Activated CD8-positive, alpha-beta memory T cell treated with anti-CD3 and anti-CD28 coated beads, Interleukin-2, amount 10 ng/mL, durations not matched to agents 7 days and 5 days (primary cell): ENCODE results near the gene TUBB4B. TPM values are rescaled to one million over a fixed set of nuclear protein-coding genes. Genes with fewer than 3 reads are reported as not detected.
A peak's percentile ranks its signal among the peaks of the same experiment; 100 is the strongest.

Experiments used
- ATAC-seq: fragments of 150-1000 bp; cut with Tn5 transposase; one replicate; pipeline ENCODE4 v1.10.0; 2021; ENCODE audit warnings: moderate library complexity
- CTCF ChIA-PET: fragments of 350-600 bp; sonication (Branson Sonifier 250); formaldehyde crosslinking; loops from one replicate; lab custom pipeline; 2021; ENCODE audit warnings: antibody characterized with exemption; lab: Charles Lee
- DNase-seq: peaks from one replicate; pipeline ENCODE4 v3.0.0-alpha.2; 2020
- H3K27ac Mint-ChIP-seq: one replicate; pipeline ENCODE4 v1.8.0; 2021; ENCODE audit warnings: mild to moderate bottlenecking, mixed read lengths
- H3K27me3 Mint-ChIP-seq: one replicate; pipeline ENCODE4 v1.8.0; 2021; ENCODE audit warnings: mixed read lengths
- H3K36me3 Mint-ChIP-seq: one replicate; pipeline ENCODE4 v1.8.0; 2021; ENCODE audit warnings: mild to moderate bottlenecking, mixed read lengths
- H3K4me1 Mint-ChIP-seq: one replicate; pipeline ENCODE4 v1.8.0; 2021; ENCODE audit warnings: mixed read lengths
- H3K4me3 Mint-ChIP-seq: one replicate; pipeline ENCODE4 v1.8.0; 2021; ENCODE audit warnings: mild to moderate bottlenecking, moderate library complexity, mixed read lengths
- H3K9me3 Mint-ChIP-seq: one replicate; pipeline ENCODE4 v1.8.0; 2022; ENCODE audit warnings: low read depth, mixed read lengths
- total RNA-seq, 2 experiments: library from RNA; stranded (reverse); gene quantifications; one replicate each; pipeline ENCODE4 v1.2.3, GENCODE V29; 2021

TUBB4B gene
- total RNA-seq, 2 experiments from 2014 or later: 353 to 375 TPM

- Mint-ChIP-seq H3K36me3 (peaks cover 12% of the 10 kb centered on the region), H3K27ac (no peak overlapping the region), H3K9me3 (no peaks in the 10 kb centered on the region), H3K27me3 (no peaks in the 10 kb centered on the region), H3K4me1 (peaks cover 17% of the 10 kb centered on the region), H3K4me3 (no peak overlapping the region)
- CTCF ChIA-PET: interaction anchor here (5.2 kb wide), 1 partner anchor 11 kb away, joined by 23 read pairs; no protein-coding TSS in a partner anchor
- no peak for ATAC-seq
- DNase-seq: no peak
These were observed 6.2 kb downstream of the TUBB4B start for GRCh38 chr9:137247135-137247915.

- Mint-ChIP-seq H3K27ac (no peak overlapping the region), H3K36me3 (peaks cover 7% of the 10 kb centered on the region), H3K4me1 (peaks cover 12% of the 10 kb centered on the region), H3K4me3 (no peak overlapping the region), H3K9me3 (no peaks in the 10 kb centered on the region), H3K27me3 (no peaks in the 10 kb centered on the region)
- ATAC-seq (no peak), DNase-seq (no peak)
- CTCF ChIA-PET: interaction anchor here (5.2 kb wide), 1 partner anchor 11 kb away, joined by 23 read pairs; no protein-coding TSS in a partner anchor
These were observed 6.8 kb downstream of the TUBB4B start for GRCh38 chr9:137247916-137248175.

- ATAC-seq (no peak), DNase-seq (no peak)
- no peak overlapping the region for H3K27ac Mint-ChIP-seq
- no peak overlapping the region for H3K4me3 Mint-ChIP-seq
- no peaks in the 10 kb centered on the region for H3K9me3 Mint-ChIP-seq
- CTCF ChIA-PET: interaction anchor here (1.2 kb wide), 1 partner anchor 12 kb away, joined by 5 read pairs; no protein-coding TSS in a partner anchor
- no peaks in the 10 kb centered on the region for H3K36me3 Mint-ChIP-seq
- peaks cover 4% of the 10 kb centered on the region for H3K4me1 Mint-ChIP-seq
- H3K27me3 Mint-ChIP-seq: no peaks in the 10 kb centered on the region
These were observed 9.5 kb downstream of the TUBB4B start for GRCh38 chr9:137250329-137251193.

GRCh38 chr9:137251194-137251461, 10.0 kb downstream of the TUBB4B start, which contains the start of gene STPG3:
Gene STPG3 (plus strand): TSS chr9:137251286. CDS start chr9:137251287, 1 bp downstream.
- H3K36me3 Mint-ChIP-seq: no peaks in the 10 kb centered on the region
- H3K27me3 Mint-ChIP-seq: no peaks in the 10 kb centered on the region
- H3K4me3 Mint-ChIP-seq: no peak within 1 kb of the TSS
- H3K4me1 Mint-ChIP-seq: peaks cover 7% of the 10 kb centered on the region
- ATAC-seq: no peak
- no peak for DNase-seq
- no peaks in the 10 kb centered on the region for H3K9me3 Mint-ChIP-seq
- H3K27ac Mint-ChIP-seq: no peak within 1 kb of the TSS
- CTCF ChIA-PET: interaction anchor here (1.2 kb wide), 1 partner anchor 13 kb away, joined by 5 read pairs; no protein-coding TSS in a partner anchor

GRCh38 chr9:137251490-137252268, 10.6 kb downstream of the TUBB4B start:
- H3K4me1 Mint-ChIP-seq: peaks cover 12% of the 10 kb centered on the region

GRCh38 chr9:137252555-137253506, 11.7 kb downstream of the TUBB4B start:
- Mint-ChIP-seq H3K4me1 (peaks cover 17% of the 10 kb centered on the region), H3K4me3 (no peak overlapping the region), H3K27ac (no peak overlapping the region), H3K27me3 (no peaks in the 10 kb centered on the region), H3K9me3 (no peaks in the 10 kb centered on the region), H3K36me3 (peaks cover 7% of the 10 kb centered on the region)
- DNase-seq (no peak), ATAC-seq (no peak)
- CTCF ChIA-PET: interaction anchor here (1.3 to 5.4 kb wide), 4 partner anchors 11 to 49 kb away, joined by 3 to 46 read pairs (median 14); partner anchors contain the start of genes NRARP and TUBB4B

More at GRCh38 chr9:137251490-137252268, 10.6 kb downstream of the TUBB4B start:
- Mint-ChIP-seq H3K27me3 (no peaks in the 10 kb centered on the region), H3K27ac (no peak overlapping the region), H3K9me3 (no peaks in the 10 kb centered on the region), H3K36me3 (peaks cover 3% of the 10 kb centered on the region), H3K4me3 (no peak overlapping the region)
- CTCF ChIA-PET: interaction anchor here (1.2 to 5.4 kb wide), 3 partner anchors 10 to 15 kb away, joined by 5 to 46 read pairs (median 5); partner anchors contain the start of gene TUBB4B
- no peak for DNase-seq
- no peak for ATAC-seq

GRCh38 chr9:137253717-137254623, 12.9 kb downstream of the TUBB4B start:
- Mint-ChIP-seq H3K9me3 (no peaks in the 10 kb centered on the region), H3K4me3 (peak overlapping the region; percentile 91), H3K27ac (peak overlapping the region; percentile 73), H3K36me3 (peaks cover 8% of the 10 kb centered on the region), H3K4me1 (peaks cover 17% of the 10 kb centered on the region), H3K27me3 (no peaks in the 10 kb centered on the region)
- ATAC-seq (no peak), DNase-seq (no peak)
- CTCF ChIA-PET: interaction anchor here (1.0 to 5.4 kb wide), 10 partner anchors 8 to 412 kb away, joined by 3 to 46 read pairs (median 4); partner anchors contain the start of genes AJM1, ANAPC2, CYSRT1 and EXD3

GRCh38 chr9:137254624-137255447, 13.7 kb downstream of the TUBB4B start, which contains the start of gene NELFB:
Gene NELFB (plus strand): TSS chr9:137255327.
- peaks cover 17% of the 10 kb centered on the region for H3K4me1 Mint-ChIP-seq
- DNase-seq (peak; percentile 96), ATAC-seq (peak; percentile 86)
- peak within 1 kb of the TSS; percentile 91 for H3K4me3 Mint-ChIP-seq
- H3K27me3 Mint-ChIP-seq: no peaks in the 10 kb centered on the region
- no peaks in the 10 kb centered on the region for H3K9me3 Mint-ChIP-seq
- H3K27ac Mint-ChIP-seq: peak within 1 kb of the TSS; percentile 87
- H3K36me3 Mint-ChIP-seq: peaks cover 12% of the 10 kb centered on the region
- CTCF ChIA-PET: interaction anchor here (1.0 to 5.4 kb wide), 11 partner anchors 9 to 413 kb away, joined by 3 to 46 read pairs (median 4); partner anchors contain the start of genes AJM1, ANAPC2, CYSRT1 and EXD3

GRCh38 chr9:137255448-137256114, 14.5 kb downstream of the TUBB4B start:
- Mint-ChIP-seq H3K9me3 (no peaks in the 10 kb centered on the region), H3K27me3 (no peaks in the 10 kb centered on the region), H3K27ac (peak overlapping the region; percentile 87), H3K4me3 (peak overlapping the region; percentile 91), H3K4me1 (peaks cover 17% of the 10 kb centered on the region), H3K36me3 (peaks cover 12% of the 10 kb centered on the region)
- CTCF ChIA-PET: interaction anchor here (1.1 to 5.4 kb wide), 9 partner anchors 8 to 187 kb away, joined by 3 to 46 read pairs (median 5); partner anchors contain the start of genes ANAPC2, CYSRT1, EXD3 and SSNA1
- DNase-seq (peak; percentile 66), ATAC-seq (no peak)

GRCh38 chr9:137256362-137256761, 15.3 kb downstream of the TUBB4B start:
- H3K4me1 Mint-ChIP-seq: peaks cover 17% of the 10 kb centered on the region
- CTCF ChIA-PET: interaction anchor here (1.2 to 5.4 kb wide), 6 partner anchors 14 to 166 kb away, joined by 3 to 46 read pairs (median 4); partner anchors contain the start of genes EXD3 and TUBB4B
- H3K27ac Mint-ChIP-seq: peak overlapping the region; percentile 36

More at GRCh38 chr9:137256362-137256761, 15.3 kb downstream of the TUBB4B start:
- Mint-ChIP-seq H3K9me3 (no peaks in the 10 kb centered on the region), H3K4me3 (peak overlapping the region; percentile 91), H3K36me3 (peaks cover 12% of the 10 kb centered on the region), H3K27me3 (no peaks in the 10 kb centered on the region)
- no peak for ATAC-seq
- DNase-seq: no peak
